Peyer's patch (tissue), 4 donors: ENCODE results near the gene DIS3L2. TPM values are rescaled to one million over a fixed set of nuclear protein-coding genes. Genes with fewer than 3 reads are reported as not detected.

Experiments
- DNase-seq, 3 donors: peaks; one replicate each; pipeline ENCODE4 v3.0.0-alpha.2; 2017 to 2019
- H3K27ac ChIP-seq, 4 donors: fragments of 200-600 bp; sonication (generic); one replicate each; pipeline ENCODE4 v1.5.1; 2016 to 2019
- H3K27me3 ChIP-seq, 2 donors: fragments of 200-600 bp; sonication (generic); one replicate each; pipeline ENCODE4 v1.5.1; 2019
- H3K36me3 ChIP-seq, 3 donors: fragments of 200-600 bp; sonication (generic); one replicate each; pipeline ENCODE4 v1.5.1; 2016 to 2019
- H3K4me1 ChIP-seq, 4 donors: fragments of 200-600 bp; sonication (generic); one replicate each; pipeline ENCODE4 v1.5.1; 2016 to 2019
- H3K4me3 ChIP-seq, 4 donors: fragments of 200-600 bp; sonication (generic); 1 replicate in 3 of 4; 2 replicates in 1 of 4; pipeline ENCODE4 v1.5.1; 2016 to 2019; ENCODE audit warnings: mild to moderate bottlenecking in 1 of 4
- H3K9me3 ChIP-seq, 4 donors: fragments of 200-600 bp; sonication (generic); one replicate each; pipeline ENCODE4 v1.5.1; 2016 to 2019; ENCODE audit warnings: mild to moderate bottlenecking in 1 of 4
- POLR2A ChIP-seq, 2 donors: fragments of 450-650 bp; IDR thresholded peaks; one replicate each; pipeline ENCODE4 v1.5.1; 2017; ENCODE audit warnings: antibody characterized with exemption in 2 of 2, mild to moderate bottlenecking in 2 of 2, moderate library complexity in 2 of 2
- total RNA-seq, 4 donors: library from RNA; depleted of rRNA; stranded (reverse); fragments of >200 nt; gene quantifications; one replicate each; pipeline ENCODE4 v1.1.0, GENCODE V29; 2016
- TF ChIP-seq, protein P1 (sequence below), 6 experiments: fragments of 450-650 bp in 4 of 6; fragments of 200-600 bp in 2 of 6; sonication (generic) in 1 of 6; IDR thresholded peaks; one replicate each; pipeline ENCODE4 v1.5.1; 2017 to 2019; ENCODE audit warnings: antibody characterized with exemption in 6 of 6, mild to moderate bottlenecking in 3 of 6, moderate library complexity in 1 of 6

DIS3L2 gene
- total RNA-seq, 4 donors from 2014 or later, result 26.4 to 147 (median 58.3) TPM

- Histone ChIP-seq H3K4me1 (peaks cover 0 to 23% (median 16%) of the 10 kb centered on the region in 4 donors), H3K9me3 (no peaks in the 10 kb centered on the region), H3K27me3 (no peaks in the 10 kb centered on the region), H3K4me3 (no peak overlapping the region), H3K27ac (peak overlapping the region in 1 of 4 donors; percentile 17), H3K36me3 (no peaks in the 10 kb centered on the region)
- DNase-seq, result peak in 2 of 3 donors; percentile 31 to 43
- TF ChIP-seq POLR2A (IDR thresholded peaks at IDR 0.05), result no peak
- TF ChIP-seq, protein P1, sequence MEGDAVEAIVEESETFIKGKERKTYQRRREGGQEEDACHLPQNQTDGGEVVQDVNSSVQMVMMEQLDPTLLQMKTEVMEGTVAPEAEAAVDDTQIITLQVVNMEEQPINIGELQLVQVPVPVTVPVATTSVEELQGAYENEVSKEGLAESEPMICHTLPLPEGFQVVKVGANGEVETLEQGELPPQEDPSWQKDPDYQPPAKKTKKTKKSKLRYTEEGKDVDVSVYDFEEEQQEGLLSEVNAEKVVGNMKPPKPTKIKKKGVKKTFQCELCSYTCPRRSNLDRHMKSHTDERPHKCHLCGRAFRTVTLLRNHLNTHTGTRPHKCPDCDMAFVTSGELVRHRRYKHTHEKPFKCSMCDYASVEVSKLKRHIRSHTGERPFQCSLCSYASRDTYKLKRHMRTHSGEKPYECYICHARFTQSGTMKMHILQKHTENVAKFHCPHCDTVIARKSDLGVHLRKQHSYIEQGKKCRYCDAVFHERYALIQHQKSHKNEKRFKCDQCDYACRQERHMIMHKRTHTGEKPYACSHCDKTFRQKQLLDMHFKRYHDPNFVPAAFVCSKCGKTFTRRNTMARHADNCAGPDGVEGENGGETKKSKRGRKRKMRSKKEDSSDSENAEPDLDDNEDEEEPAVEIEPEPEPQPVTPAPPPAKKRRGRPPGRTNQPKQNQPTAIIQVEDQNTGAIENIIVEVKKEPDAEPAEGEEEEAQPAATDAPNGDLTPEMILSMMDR (IDR thresholded peaks at IDR 0.05), result no peak
These were observed 357.7 kb downstream of the DIS3L2 start for GRCh38 chr2:232319067-232319802.

GRCh38 chr2:232319803-232320442 is 358.4 kb downstream of the DIS3L2 start:
- peak overlapping the region in 1 of 4 donors; percentile 42 for H3K27ac ChIP-seq
- TF ChIP-seq, protein P1 (IDR thresholded peaks at IDR 0.05), result no peak
- TF ChIP-seq POLR2A (IDR thresholded peaks at IDR 0.05), result no peak
- peaks cover 0 to 21% (median 11%) of the 10 kb centered on the region in 4 donors for H3K4me1 ChIP-seq
- H3K4me3 ChIP-seq, result no peak overlapping the region
- H3K9me3 ChIP-seq, result no peaks in the 10 kb centered on the region
- H3K27me3 ChIP-seq, result no peaks in the 10 kb centered on the region
- DNase-seq, result peak in 1 of 3 donors; percentile 22
- no peaks in the 10 kb centered on the region for H3K36me3 ChIP-seq

- Histone ChIP-seq H3K9me3 (no peaks in the 10 kb centered on the region), H3K27me3 (no peaks in the 10 kb centered on the region), H3K4me3 (no peak overlapping the region), H3K27ac (peak overlapping the region in 1 of 4 donors; percentile 42), H3K4me1 (peaks cover 0 to 16% (median 6%) of the 10 kb centered on the region in 4 donors), H3K36me3 (no peaks in the 10 kb centered on the region)
- DNase-seq, result peak in 1 of 3 donors; percentile 13
- TF ChIP-seq POLR2A (IDR thresholded peaks at IDR 0.05), result no peak
- TF ChIP-seq, protein P1 (IDR thresholded peaks at IDR 0.05), result no peak
These were observed 358.9 kb downstream of the DIS3L2 start for GRCh38 chr2:232320443-232320803.

GRCh38 chr2:232321156-232321816 is 359.8 kb downstream of the DIS3L2 start:
- Histone ChIP-seq H3K36me3 (no peaks in the 10 kb centered on the region), H3K27me3 (no peaks in the 10 kb centered on the region), H3K27ac (peak overlapping the region in 1 of 4 donors; percentile 42), H3K4me3 (no peak overlapping the region), H3K9me3 (no peaks in the 10 kb centered on the region), H3K4me1 (peaks cover 0 to 7% (median 2%) of the 10 kb centered on the region in 4 donors)
- TF ChIP-seq, protein P1 (IDR thresholded peaks at IDR 0.05), result no peak
- TF ChIP-seq POLR2A (IDR thresholded peaks at IDR 0.05), result no peak
- DNase-seq, result peak; percentile 40 to 46 (median 45)

- H3K36me3 ChIP-seq, result no peaks in the 10 kb centered on the region
- H3K27me3 ChIP-seq, result no peaks in the 10 kb centered on the region
- H3K27ac ChIP-seq, result peak overlapping the region in 1 of 4 donors; percentile 42
- peaks cover 0 to 1% (median 0%) of the 10 kb centered on the region in 4 donors for H3K4me1 ChIP-seq
- DNase-seq, result peak in 1 of 3 donors; percentile 36
- TF ChIP-seq, protein P1 (IDR thresholded peaks at IDR 0.05), result no peak
- no peak for TF ChIP-seq POLR2A (IDR thresholded peaks at IDR 0.05)
- H3K4me3 ChIP-seq, result no peak overlapping the region
- no peaks in the 10 kb centered on the region for H3K9me3 ChIP-seq
These were observed 360.5 kb downstream of the DIS3L2 start for GRCh38 chr2:232321817-232322559.
